ENCODE results near the gene DAND5. TPM values are rescaled to one million over a fixed set of nuclear protein-coding genes. Genes with fewer than 3 reads are reported as not detected.
"Not testable (repeated sequence)": the region's sequence is repeated elsewhere in the genome, so short reads cannot be mapped to it uniquely, and the experiment has no call there.

DAND5 gene
- total RNA-seq, 1 donor = not detected

DNA sequence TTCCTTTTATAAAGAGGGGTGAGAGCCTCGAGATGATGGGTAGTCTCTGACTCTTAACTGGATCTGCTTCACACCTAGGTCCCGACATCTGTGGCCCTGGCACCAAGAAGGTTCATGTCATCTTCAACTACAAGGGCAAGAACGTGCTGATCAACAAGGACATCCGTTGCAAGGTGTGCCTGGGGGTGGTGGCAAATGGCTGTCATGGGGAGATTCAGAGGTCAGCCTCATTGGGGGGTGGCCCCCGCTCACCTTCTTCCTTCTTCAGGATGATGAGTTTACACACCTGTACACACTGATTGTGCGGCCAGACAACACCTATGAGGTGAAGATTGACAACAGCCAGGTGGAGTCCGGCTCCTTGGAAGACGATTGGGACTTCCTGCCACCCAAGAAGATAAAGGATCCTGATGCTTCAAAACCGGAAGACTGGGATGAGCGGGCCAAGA is 29.4 kb upstream of the DAND5 start:
- no peaks in the 10 kb centered on the region for H3K27me3 ChIP-seq (ENCODE audit: insufficient read depth, low read length)
- peaks cover 72% of the 10 kb centered on the region for H3K4me1 ChIP-seq (ENCODE audit: insufficient read depth, low read length)
- no peaks in the 10 kb centered on the region for H3K9me3 ChIP-seq (ENCODE audit: low read depth, low read length)
- H3K4me3 ChIP-seq (ENCODE audit: low read length) = peak overlapping the region; percentile 95

DNA sequence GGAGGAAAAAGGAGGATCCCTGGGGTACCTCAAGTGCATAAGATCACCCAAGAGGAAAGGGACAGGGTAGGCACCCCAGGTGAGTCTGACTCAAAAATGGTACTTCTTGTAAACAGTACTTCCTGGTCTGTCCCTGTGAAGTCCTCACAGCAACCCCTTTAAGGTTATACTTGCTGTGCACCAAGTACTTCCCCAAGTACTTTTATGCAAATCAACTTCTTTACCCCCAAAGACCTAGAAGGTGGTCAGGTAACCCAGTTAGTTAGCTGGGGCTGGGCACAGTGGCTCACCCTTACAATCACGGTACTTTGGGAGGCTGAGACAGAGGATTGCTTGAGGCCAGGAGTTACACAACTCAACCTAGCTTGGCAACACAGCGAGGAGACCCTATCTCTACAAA is 28.5 kb upstream of the DAND5 start:
- Histone ChIP-seq H3K27me3 (ENCODE audit: insufficient read depth, low read length) (no peaks in the 10 kb centered on the region), H3K9me3 (ENCODE audit: low read depth, low read length) (no peaks in the 10 kb centered on the region), H3K4me3 (ENCODE audit: low read length) (no peak overlapping the region), H3K4me1 (ENCODE audit: insufficient read depth, low read length) (peaks cover 76% of the 10 kb centered on the region)

DNA sequence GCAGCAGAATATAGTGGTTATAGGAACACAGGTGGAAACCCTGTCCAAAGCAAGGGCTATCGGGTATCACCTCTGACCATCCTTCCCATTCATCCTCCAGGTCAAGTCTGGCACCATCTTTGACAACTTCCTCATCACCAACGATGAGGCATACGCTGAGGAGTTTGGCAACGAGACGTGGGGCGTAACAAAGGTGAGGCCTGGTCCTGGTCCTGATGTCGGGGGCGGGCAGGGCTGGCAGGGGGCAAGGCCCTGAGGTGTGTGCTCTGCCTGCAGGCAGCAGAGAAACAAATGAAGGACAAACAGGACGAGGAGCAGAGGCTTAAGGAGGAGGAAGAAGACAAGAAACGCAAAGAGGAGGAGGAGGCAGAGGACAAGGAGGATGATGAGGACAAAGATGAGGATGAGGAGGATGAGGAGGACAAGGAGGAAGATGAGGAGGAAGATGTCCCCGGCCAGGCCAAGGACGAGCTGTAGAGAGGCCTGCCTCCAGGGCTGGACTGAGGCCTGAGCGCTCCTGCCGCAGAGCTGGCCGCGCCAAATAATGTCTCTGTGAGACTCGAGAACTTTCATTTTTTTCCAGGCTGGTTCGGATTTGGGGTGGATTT is 25.8 kb upstream of the DAND5 start:
- Histone ChIP-seq H3K27me3 (ENCODE audit: insufficient read depth, low read length) (no peaks in the 10 kb centered on the region), H3K4me3 (ENCODE audit: low read length) (no peak overlapping the region), H3K9me3 (ENCODE audit: low read depth, low read length) (no peaks in the 10 kb centered on the region), H3K4me1 (ENCODE audit: insufficient read depth, low read length) (peaks cover 68% of the 10 kb centered on the region)

DNA sequence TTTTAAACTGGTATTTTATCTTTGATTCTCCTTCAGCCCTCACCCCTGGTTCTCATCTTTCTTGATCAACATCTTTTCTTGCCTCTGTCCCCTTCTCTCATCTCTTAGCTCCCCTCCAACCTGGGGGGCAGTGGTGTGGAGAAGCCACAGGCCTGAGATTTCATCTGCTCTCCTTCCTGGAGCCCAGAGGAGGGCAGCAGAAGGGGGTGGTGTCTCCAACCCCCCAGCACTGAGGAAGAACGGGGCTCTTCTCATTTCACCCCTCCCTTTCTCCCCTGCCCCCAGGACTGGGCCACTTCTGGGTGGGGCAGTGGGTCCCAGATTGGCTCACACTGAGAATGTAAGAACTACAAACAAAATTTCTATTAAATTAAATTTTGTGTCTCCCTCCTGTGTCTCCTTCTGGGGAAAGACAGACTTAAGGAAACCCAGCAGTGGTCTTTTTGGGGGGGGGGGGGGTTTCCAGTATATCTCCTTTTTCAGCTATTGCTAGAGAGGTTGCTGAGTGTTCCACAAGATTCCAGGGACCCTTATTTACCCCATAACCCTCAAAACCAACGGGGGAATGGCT is 25.2 kb upstream of the DAND5 start:
- Histone ChIP-seq H3K9me3 (ENCODE audit: low read depth, low read length) (no peaks in the 10 kb centered on the region), H3K27me3 (ENCODE audit: insufficient read depth, low read length) (no peaks in the 10 kb centered on the region), H3K4me3 (ENCODE audit: low read length) (no peak overlapping the region), H3K4me1 (ENCODE audit: insufficient read depth, low read length) (peaks cover 66% of the 10 kb centered on the region)

DNA sequence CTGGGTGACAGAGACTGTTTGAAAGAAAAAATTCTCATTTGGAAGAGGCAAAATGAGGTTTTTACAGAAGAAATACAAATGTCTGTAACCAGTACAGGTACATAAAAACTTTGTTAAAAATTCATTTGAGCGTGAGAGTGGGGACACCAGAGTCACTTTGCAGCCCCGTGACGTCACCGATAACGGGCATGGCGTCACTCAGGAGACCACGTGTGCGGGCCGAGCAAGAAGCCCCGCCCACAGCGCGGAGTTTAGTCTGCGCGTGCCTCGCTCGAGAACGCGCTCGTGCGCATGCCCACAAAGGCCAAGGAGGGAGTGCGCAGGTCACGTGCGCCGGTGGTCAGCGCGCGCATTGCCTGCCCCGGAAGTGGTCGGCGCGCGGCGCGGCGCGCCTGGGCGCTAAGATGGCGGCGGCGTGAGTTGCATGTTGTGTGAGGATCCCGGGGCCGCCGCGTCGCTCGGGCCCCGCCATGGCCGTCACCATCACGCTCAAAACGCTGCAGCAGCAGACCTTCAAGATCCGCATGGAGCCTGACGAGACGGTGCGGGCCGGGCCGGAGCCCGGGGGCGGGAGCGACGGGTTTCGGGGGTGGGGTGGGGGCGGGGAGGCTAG is 23.8 kb upstream of the DAND5 start, which contains the start of gene RAD23A:
Gene RAD23A (plus strand): TSS at position 384 of the 613 bp plus-strand sequence. CDS start 87 bp downstream, at position 471.
- Histone ChIP-seq H3K4me3 (ENCODE audit: low read length) (peak within 1 kb of the TSS; percentile 70), H3K27me3 (ENCODE audit: insufficient read depth, low read length) (no peaks in the 10 kb centered on the region), H3K9me3 (ENCODE audit: low read depth, low read length) (no peaks in the 10 kb centered on the region), H3K4me1 (ENCODE audit: insufficient read depth, low read length) (peaks cover 58% of the 10 kb centered on the region)

DNA sequence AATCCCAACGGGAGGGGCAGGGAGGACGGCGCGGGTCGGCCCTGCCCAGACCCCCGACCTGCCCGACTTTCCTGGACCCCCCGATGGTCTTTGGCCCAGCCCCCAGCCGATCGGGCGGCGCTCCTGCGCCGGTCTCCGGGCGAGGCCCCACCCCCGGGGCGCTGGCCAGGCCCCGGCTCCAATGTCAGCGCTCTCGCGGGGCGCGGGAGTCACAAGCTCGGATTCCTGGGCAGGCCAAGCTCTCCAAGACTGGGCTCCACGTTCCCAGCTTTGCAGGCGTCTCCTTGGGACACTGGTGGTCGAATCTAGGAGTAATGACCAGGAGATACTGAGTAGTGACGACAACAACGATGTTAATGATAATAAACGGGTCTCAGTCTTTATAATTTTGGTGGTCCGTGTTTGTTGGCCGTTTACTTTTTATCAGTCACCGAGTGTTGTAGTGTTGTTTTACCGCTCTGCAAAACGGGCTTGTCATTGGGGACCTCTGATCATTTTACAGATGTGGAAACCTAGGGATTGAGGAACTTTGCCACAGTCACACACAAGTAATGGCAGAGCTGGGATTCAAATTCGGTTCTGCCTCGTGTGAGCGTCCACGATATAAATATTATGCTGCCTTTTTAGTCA is 23.2 kb upstream of the DAND5 start:
- H3K4me1 ChIP-seq (ENCODE audit: insufficient read depth, low read length) = peaks cover 52% of the 10 kb centered on the region
- H3K4me3 ChIP-seq (ENCODE audit: low read length) = peak overlapping the region; percentile 70
- no peaks in the 10 kb centered on the region for H3K9me3 ChIP-seq (ENCODE audit: low read depth, low read length)
- H3K27me3 ChIP-seq (ENCODE audit: insufficient read depth, low read length) = no peaks in the 10 kb centered on the region

DNA sequence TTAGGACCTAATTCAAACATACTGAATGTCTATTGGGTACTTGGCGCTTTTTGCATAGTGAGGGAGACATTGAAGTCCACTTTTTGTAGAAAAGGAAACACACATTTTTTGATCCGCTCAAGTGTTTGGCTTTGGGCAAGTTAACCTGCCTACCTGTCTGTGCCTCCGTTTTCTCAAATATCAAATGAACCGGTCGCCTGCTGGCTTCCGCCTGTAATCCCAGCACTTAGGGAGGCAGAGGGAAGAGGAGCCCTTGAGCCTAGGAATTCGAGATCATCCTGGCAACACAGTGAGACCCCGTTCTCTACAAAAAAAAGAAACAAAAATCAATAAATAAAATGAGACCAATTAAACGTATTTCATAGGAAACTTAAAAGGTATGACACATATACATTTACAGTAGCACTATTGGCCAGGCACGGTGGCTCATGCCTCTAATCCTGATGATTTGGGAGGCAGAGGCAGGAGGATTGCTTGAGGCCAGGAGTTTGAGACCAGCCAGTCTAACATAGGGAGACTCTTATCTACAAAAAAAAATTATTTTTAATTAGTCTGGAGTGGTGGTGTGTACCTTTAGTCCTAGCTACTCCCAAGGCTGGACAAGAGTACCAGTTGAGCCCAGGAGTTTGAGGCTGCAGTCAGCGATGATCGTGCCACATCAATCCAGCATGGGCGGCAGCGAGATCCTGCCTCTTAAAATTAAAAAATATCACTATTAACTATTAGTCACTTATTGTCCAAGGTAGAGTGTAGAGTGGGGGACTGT is 22.5 kb upstream of the DAND5 start:
- no peaks in the 10 kb centered on the region for H3K9me3 ChIP-seq (ENCODE audit: low read depth, low read length)
- peaks cover 45% of the 10 kb centered on the region for H3K4me1 ChIP-seq (ENCODE audit: insufficient read depth, low read length)

DNA sequence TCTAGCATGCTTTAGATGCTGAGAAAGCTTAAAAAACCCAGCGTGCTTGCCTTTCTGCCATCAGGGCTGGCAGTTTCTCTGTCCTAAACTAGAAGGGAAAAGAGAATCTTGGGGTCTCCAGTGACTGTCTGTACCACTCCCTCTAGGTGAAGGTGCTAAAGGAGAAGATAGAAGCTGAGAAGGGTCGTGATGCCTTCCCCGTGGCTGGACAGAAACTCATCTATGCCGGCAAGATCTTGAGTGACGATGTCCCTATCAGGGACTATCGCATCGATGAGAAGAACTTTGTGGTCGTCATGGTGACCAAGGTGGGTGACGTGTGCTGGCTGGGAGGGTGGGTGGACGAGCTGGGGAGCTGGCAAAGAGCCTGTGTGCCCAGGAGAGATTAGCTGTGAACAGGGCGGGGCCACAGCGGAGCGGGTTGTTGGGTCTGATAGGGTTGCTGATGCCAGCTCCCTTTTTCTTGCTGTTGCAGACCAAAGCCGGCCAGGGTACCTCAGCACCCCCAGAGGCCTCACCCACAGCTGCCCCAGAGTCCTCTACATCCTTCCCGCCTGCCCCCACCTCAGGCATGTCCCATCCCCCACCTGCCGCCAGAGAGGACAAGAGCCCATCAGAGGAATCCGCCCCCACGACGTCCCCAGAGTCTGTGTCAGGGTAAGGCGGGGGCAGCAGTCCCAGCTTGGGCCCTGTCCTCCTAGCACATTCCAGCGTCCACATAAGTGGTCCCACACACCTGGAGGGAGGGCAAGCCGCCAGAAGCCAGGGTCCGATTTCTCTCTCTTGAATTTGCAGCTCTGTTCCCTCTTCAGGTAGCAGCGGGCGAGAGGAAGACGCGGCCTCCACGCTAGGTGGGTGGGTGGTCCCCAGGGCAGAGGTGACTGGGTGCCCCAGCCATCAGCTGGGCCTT is 21.4 kb upstream of the DAND5 start:
- Histone ChIP-seq H3K27me3 (ENCODE audit: insufficient read depth, low read length) (no peaks in the 10 kb centered on the region), H3K9me3 (ENCODE audit: low read depth, low read length) (no peaks in the 10 kb centered on the region), H3K4me3 (ENCODE audit: low read length) (no peak overlapping the region), H3K4me1 (ENCODE audit: insufficient read depth, low read length) (peaks cover 46% of the 10 kb centered on the region)

More for the DNA sequence above, 22.5 kb upstream of the DAND5 start:
- H3K4me3 ChIP-seq (ENCODE audit: low read length) = peak overlapping the region; percentile 70
- no peaks in the 10 kb centered on the region for H3K27me3 ChIP-seq (ENCODE audit: insufficient read depth, low read length)

DNA sequence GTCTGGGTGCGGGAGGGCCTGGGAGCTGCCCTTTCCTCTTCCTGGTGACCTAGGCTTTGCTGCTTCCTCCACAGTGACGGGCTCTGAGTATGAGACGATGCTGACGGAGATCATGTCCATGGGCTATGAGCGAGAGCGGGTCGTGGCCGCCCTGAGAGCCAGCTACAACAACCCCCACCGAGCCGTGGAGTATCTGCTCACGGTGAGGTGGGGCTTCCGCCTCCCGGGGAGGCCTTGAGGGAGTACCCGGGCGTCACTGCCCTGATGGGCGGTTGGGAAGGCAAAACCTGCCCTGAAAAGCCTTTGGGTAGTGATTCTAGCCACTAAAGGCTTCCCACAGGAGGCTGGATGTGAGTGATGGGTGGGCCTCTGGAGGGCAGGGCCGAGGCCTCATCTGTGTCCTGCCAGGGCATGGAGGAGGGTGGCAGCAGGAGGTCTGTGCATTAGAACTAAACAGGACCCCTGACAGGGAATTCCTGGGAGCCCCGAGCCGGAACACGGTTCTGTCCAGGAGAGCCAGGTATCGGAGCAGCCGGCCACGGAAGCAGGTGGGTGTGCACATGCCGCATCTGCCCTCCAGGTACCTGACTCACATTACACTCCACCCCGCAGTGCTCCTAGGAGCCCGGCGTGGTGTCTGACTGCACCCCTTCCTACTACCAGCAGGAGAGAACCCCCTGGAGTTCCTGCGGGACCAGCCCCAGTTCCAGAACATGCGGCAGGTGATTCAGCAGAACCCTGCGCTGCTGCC is 20.6 kb upstream of the DAND5 start:
- no peak overlapping the region for H3K4me3 ChIP-seq (ENCODE audit: low read length)
- H3K4me1 ChIP-seq (ENCODE audit: insufficient read depth, low read length) = peaks cover 49% of the 10 kb centered on the region
- no peaks in the 10 kb centered on the region for H3K27me3 ChIP-seq (ENCODE audit: insufficient read depth, low read length)
- no peaks in the 10 kb centered on the region for H3K9me3 ChIP-seq (ENCODE audit: low read depth, low read length)

DNA sequence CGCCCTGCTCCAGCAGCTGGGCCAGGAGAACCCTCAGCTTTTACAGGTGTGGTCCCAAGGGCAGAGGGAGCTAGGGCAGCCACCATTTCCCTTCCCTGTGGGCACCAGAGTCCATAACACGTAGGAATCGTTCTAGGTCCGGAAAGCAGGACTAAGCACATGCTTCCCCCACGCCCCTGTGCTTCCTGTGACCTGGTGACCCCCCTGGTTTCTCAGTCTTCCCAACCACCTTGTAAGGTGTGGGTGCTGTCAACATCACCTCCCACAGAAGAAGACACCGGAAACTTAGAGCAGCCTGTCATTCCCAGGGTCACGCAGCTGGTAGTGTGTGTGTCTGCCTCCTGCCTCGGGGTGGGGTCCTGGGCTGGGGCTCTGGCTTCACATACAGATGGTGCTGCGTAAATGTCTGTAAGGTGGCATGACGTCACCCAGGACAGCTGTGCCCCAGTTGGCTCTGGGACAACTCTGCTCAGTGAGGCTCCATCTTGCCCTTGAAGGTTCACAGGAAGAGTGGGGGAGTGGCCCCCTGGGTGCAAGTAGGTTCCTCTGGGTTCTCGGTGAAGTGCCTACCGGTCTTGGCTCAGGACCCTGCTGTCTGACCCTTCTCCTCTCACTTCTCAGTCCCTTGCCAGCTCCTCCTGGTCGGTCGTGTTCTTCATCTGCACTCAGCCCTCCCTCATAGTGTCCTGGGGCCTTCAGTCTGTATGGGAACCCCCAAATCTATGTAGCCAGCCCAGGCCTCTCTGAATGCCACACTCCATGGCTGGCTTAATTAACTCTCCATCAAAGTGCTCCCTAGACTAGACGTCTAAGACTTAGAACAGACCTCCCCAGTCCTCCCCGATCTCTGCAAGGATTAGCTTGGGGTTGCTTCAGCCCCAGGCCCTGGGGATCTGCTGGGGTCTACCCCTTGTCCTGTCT is 19.8 kb upstream of the DAND5 start:
- Histone ChIP-seq H3K4me3 (ENCODE audit: low read length) (no peak overlapping the region), H3K4me1 (ENCODE audit: insufficient read depth, low read length) (peaks cover 54% of the 10 kb centered on the region), H3K9me3 (ENCODE audit: low read depth, low read length) (no peaks in the 10 kb centered on the region), H3K27me3 (ENCODE audit: insufficient read depth, low read length) (no peaks in the 10 kb centered on the region)

DNA sequence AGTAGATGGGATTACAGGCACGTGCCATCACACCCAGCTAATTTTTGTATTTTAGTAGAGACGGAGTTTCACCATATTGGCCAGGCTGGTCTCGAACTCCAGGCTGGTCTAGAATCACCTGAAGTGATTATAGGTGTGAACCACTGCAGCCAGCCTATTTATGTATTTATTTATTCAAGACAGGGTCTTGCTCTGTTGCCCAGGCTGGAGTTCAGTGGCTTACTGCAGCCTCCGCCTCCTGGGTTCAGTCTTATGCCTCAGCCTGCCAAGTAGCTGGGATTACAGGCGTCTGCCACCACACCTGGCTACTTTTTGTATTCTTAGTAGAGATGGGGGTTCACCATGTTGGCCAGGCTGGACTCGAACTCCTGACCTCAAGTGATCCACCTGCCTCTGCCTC is 17.3 kb upstream of the DAND5 start:
- H3K9me3 ChIP-seq (ENCODE audit: low read depth, low read length); H3K27me3 ChIP-seq (ENCODE audit: insufficient read depth, low read length); H3K4me3 ChIP-seq (ENCODE audit: low read length): not testable (repeated sequence)
- H3K4me1 ChIP-seq (ENCODE audit: insufficient read depth, low read length) = peaks cover 57% of the 10 kb centered on the region

DNA sequence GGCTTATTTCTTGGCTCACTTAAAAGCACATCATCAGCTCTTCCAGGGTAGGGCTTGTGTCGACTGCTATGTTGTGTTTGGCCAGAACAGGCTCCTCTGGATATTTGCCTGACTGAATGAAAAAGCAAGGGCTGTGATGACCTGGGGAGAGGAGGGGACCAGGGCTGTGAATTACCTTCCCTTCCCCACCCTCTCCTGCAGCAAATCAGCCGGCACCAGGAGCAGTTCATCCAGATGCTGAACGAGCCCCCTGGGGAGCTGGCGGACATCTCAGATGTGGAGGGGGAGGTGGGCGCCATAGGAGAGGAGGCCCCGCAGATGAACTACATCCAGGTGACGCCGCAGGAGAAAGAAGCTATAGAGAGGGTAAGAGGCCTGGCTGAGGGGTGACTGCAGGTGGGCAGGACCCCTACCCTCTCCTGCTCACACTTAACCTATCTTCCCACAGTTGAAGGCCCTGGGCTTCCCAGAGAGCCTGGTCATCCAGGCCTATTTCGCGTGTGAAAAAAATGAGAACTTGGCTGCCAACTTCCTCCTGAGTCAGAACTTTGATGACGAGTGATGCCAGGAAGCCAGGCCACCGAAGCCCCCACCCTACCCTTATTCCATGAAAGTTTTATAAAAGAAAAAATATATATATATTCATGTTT is 16.8 kb upstream of the DAND5 start:
- Histone ChIP-seq H3K27me3 (ENCODE audit: insufficient read depth, low read length) (no peaks in the 10 kb centered on the region), H3K4me1 (ENCODE audit: insufficient read depth, low read length) (peaks cover 57% of the 10 kb centered on the region), H3K9me3 (ENCODE audit: low read depth, low read length) (no peaks in the 10 kb centered on the region), H3K4me3 (ENCODE audit: low read length) (no peak overlapping the region)
